Loucy (cell line): Measurements from ENCODE around the gene GSE1.
A peak's percentile ranks its signal among the peaks of the same experiment; 100 is the strongest.

Source experiments
- H2AFZ ChIP-seq: fragments of 200-600 bp; sonication (generic); 2 replicates; pipeline ENCODE4 v1.6.0; 2016; ENCODE audit warnings: antibody characterized with exemption, mild to moderate bottlenecking, low read length, moderate library complexity
- H3F3A ChIP-seq: fragments of 200-600 bp; 2 replicates; pipeline ENCODE4 v1.6.0; 2016; ENCODE audit warnings: antibody characterized with exemption, low read depth, mild to moderate bottlenecking
- H3K27me3 ChIP-seq: fragments of 200-600 bp; sonication (generic); 2 replicates; pipeline ENCODE4 v1.6.1; 2014; ENCODE audit warnings: low read length, mild to moderate bottlenecking; ENCODE audit not compliant: insufficient read depth, poor library complexity, severe bottlenecking
- H3K36me3 ChIP-seq: fragments of 200-600 bp; sonication (generic); 2 replicates; pipeline ENCODE4 v1.6.1; 2016; ENCODE audit warnings: low read length; ENCODE audit not compliant: insufficient read depth
- H3K4me1 ChIP-seq: fragments of 200-600 bp; sonication (generic); 2 replicates; pipeline ENCODE4 v1.5.1; 2014; ENCODE audit warnings: low read length, mild to moderate bottlenecking; ENCODE audit not compliant: insufficient read depth, poor library complexity, severe bottlenecking
- H3K4me2 ChIP-seq: fragments of 200-600 bp; sonication (generic); 2 replicates; pipeline ENCODE4 v1.6.0; 2014; ENCODE audit warnings: antibody characterized with exemption, low read length, low read depth, mild to moderate bottlenecking; ENCODE audit not compliant: poor library complexity, severe bottlenecking
- H3K4me3 ChIP-seq: fragments of 200-600 bp; sonication (generic); 2 replicates; pipeline ENCODE4 v1.5.1; 2014; ENCODE audit warnings: low read length, mild to moderate bottlenecking, mixed read lengths; ENCODE audit not compliant: poor library complexity, severe bottlenecking
- H3K79me2 ChIP-seq: fragments of 200-600 bp; sonication (generic); 2 replicates; pipeline ENCODE4 v1.6.1; 2014; ENCODE audit warnings: low read length; ENCODE audit not compliant: insufficient read depth
- H3K9ac ChIP-seq: fragments of 200-600 bp; sonication (generic); 2 replicates; pipeline ENCODE4 v1.6.0; 2014; ENCODE audit warnings: mild to moderate bottlenecking, low read depth, low read length, moderate library complexity; ENCODE audit not compliant: poor library complexity, severe bottlenecking
- H3K9me2 ChIP-seq: fragments of 200-600 bp; sonication (generic); replicated peaks from 2 replicates; pipeline ENCODE4 v1.6.1; 2016; ENCODE audit warnings: low read depth, low read length, mixed read lengths
- H3K9me3 ChIP-seq: fragments of 200-600 bp; sonication (generic); 2 replicates; pipeline ENCODE4 v1.6.1; 2014; ENCODE audit warnings: mild to moderate bottlenecking, antibody characterized with exemption, low read length, low read depth; ENCODE audit not compliant: insufficient read depth
- H4K20me1 ChIP-seq: fragments of 200-600 bp; sonication (generic); 2 replicates; pipeline ENCODE4 v1.6.0; 2014; ENCODE audit warnings: antibody characterized with exemption, low read length, mild to moderate bottlenecking; ENCODE audit not compliant: insufficient read depth, poor library complexity, severe bottlenecking
- CTCF ChIP-seq: fragments of 200-600 bp; sonication (generic); conservative IDR thresholded peaks from 2 replicates; pipeline ENCODE4 v1.5.1; 2014; ENCODE audit warnings: mild to moderate bottlenecking, antibody characterized with exemption, low read length
- EZH2phosphoT487 ChIP-seq: fragments of 200-600 bp; IDR thresholded peaks from 2 replicates; pipeline ENCODE4 v1.6.1; 2018; ENCODE audit warnings: antibody characterized with exemption, mild to moderate bottlenecking, moderate library complexity, borderline replicate concordance

The GSE1 gene

GRCh38 chr16:85570735-85571562 lies 42.2 kb upstream of the GSE1 start:
- Histone ChIP-seq H4K20me1 (peaks cover 57% of the 10 kb centered on the region), H3K4me1 (peaks cover 85% of the 10 kb centered on the region), H3K4me3 (peak overlapping the region; percentile 77), H3F3A (peaks cover 39% of the 10 kb centered on the region), H2AFZ (no peak overlapping the region), H3K36me3 (peaks cover 26% of the 10 kb centered on the region; the same call in 1 of the 2 replicates), H3K27me3 (no peaks in the 10 kb centered on the region), H3K79me2 (peaks cover 91% of the 10 kb centered on the region), H3K9me3 (no peaks in the 10 kb centered on the region), H3K9me2 (no peaks in the 10 kb centered on the region), H3K9ac (peak overlapping the region; percentile 95), H3K4me2 (peak overlapping the region; percentile 97)
- TF ChIP-seq CTCF = no peak

- Histone ChIP-seq H3K4me1 (peaks cover 84% of the 10 kb centered on the region), H2AFZ (no peak overlapping the region), H3F3A (peaks cover 34% of the 10 kb centered on the region), H3K9me3 (no peaks in the 10 kb centered on the region), H4K20me1 (peaks cover 57% of the 10 kb centered on the region), H3K4me3 (peak overlapping the region; percentile 77), H3K9ac (peak overlapping the region; percentile 95), H3K9me2 (no peaks in the 10 kb centered on the region), H3K27me3 (no peaks in the 10 kb centered on the region), H3K36me3 (peaks cover 29% of the 10 kb centered on the region; the same call in 1 of the 2 replicates), H3K4me2 (peak overlapping the region; percentile 97), H3K79me2 (peaks cover 91% of the 10 kb centered on the region)
- no peak for TF ChIP-seq EZH2phosphoT487
- TF ChIP-seq CTCF = no peak
Measured at GRCh38 chr16:85571563-85571812, 41.6 kb upstream of the GSE1 start.

GRCh38 chr16:85571813-85572619 lies 41.1 kb upstream of the GSE1 start:
- peaks cover 82% of the 10 kb centered on the region for H3K4me1 ChIP-seq
- peak overlapping the region; percentile 77 for H3K4me3 ChIP-seq
- H2AFZ ChIP-seq = no peak overlapping the region
- TF ChIP-seq EZH2phosphoT487 (no peak), CTCF (no peak)
- peak overlapping the region; percentile 97 for H3K4me2 ChIP-seq
- H3K27me3 ChIP-seq = no peaks in the 10 kb centered on the region
- no peaks in the 10 kb centered on the region for H3K9me3 ChIP-seq
- H3K79me2 ChIP-seq = peaks cover 94% of the 10 kb centered on the region
- peaks cover 31% of the 10 kb centered on the region for H3F3A ChIP-seq
- H4K20me1 ChIP-seq = peaks cover 62% of the 10 kb centered on the region
- no peaks in the 10 kb centered on the region for H3K9me2 ChIP-seq
- peak overlapping the region; percentile 95 for H3K9ac ChIP-seq
- H3K36me3 ChIP-seq = peaks cover 32% of the 10 kb centered on the region; the same call in 1 of the 2 replicates
